ENCODE measurements around the gene SFXN1. TPM values are rescaled to one million over a fixed set of nuclear protein-coding genes. Genes with fewer than 3 reads are reported as not detected.

The SFXN1 gene
- total and polyA plus RNA-seq, 2 experiments from 2014 or later = 50.3 to 96.4 TPM

DNA sequence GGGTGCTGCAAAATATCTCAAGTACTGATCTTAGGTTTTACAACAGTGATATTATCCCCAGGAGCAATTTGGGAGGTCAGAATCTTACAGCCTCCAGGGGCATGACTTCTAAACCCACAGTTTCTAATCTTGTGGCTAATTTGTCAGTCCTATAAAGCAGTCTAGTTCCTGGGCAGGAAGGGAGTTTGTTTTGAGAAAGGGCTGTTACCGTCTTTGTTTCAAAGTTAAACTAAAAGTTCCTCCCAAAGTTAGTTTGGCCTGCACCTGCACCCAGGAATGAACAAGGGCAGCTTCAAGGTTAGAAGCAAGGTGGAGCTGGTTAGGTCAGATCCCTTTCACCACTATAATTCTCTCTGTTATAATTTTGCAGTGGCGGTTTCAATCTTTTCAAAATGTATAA, 81.7 kb downstream of the SFXN1 start:
- H3K4me1 ChIP-seq (ENCODE audit: insufficient read depth) = no peaks in the 10 kb centered on the region
- no peaks in the 10 kb centered on the region for H3K36me3 ChIP-seq (ENCODE audit: low read depth)
- no peak overlapping the region for H3K4me2 ChIP-seq (ENCODE audit: unreplicated experiment)
- no peaks in the 10 kb centered on the region for H3K27me3 ChIP-seq (replicated peaks; ENCODE audit: insufficient read depth)
- no peaks in the 10 kb centered on the region for H3K79me2 ChIP-seq (ENCODE audit: insufficient read depth)
- no peaks in the 10 kb centered on the region for H4K20me1 ChIP-seq (ENCODE audit: insufficient read depth)
- no peak overlapping the region for H3K4me3 ChIP-seq
- no peaks in the 10 kb centered on the region for H3F3A ChIP-seq (ENCODE audit: insufficient read depth)
- H3K9me2 ChIP-seq (ENCODE audit: insufficient read depth) = no peaks in the 10 kb centered on the region
- no peak overlapping the region for H2AFZ ChIP-seq
- no peak overlapping the region for H3K9ac ChIP-seq
- WGBS, 2 experiments (ENCODE audit: low coverage in 1 of 2, low lambda C conversion rate in 2 of 2, missing lambda C conversion rate in 2 of 2) = 7 to 8% methylated on average over 2 of the region's 2 CpGs
- TF ChIP-seq EZH2phosphoT487 (IDR thresholded peaks at IDR 0.05; ENCODE audit: insufficient read depth, low read depth) (no peak), EZH2 (IDR thresholded peaks at IDR 0.05; ENCODE audit: insufficient read depth, poor library complexity, severe bottlenecking) (no peak)
- no peaks in the 10 kb centered on the region for H3K9me3 ChIP-seq (ENCODE audit: low read depth)
- in situ Hi-C loops (cut with MboI) = no loop called here
- H3K27ac ChIP-seq = no peak overlapping the region
- DNase-seq = no peak

DNA sequence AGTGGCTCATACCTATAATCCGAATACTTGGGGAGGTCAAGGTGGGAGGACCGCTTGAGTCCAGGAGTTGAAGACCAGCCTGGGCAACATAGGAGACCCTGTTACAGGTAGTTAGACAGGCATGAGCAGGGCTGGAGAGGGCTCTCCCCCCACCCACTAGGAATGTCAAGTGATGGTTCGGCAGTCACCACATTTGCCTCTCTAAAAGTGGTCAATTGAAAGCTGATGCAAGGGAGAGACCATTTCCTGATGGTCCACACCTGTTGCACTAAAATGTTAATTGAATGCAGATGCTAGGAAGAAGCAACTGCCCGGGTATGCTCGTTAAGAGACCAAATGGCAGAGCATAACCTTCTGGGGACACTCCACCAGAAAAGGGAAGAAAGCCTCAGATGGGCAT, 82.7 kb downstream of the SFXN1 start:
- no peak for TF ChIP-seq EZH2 (IDR thresholded peaks at IDR 0.05; ENCODE audit: insufficient read depth, poor library complexity, severe bottlenecking)
- no peak for TF ChIP-seq EZH2phosphoT487 (IDR thresholded peaks at IDR 0.05; ENCODE audit: insufficient read depth, low read depth)

DNA sequence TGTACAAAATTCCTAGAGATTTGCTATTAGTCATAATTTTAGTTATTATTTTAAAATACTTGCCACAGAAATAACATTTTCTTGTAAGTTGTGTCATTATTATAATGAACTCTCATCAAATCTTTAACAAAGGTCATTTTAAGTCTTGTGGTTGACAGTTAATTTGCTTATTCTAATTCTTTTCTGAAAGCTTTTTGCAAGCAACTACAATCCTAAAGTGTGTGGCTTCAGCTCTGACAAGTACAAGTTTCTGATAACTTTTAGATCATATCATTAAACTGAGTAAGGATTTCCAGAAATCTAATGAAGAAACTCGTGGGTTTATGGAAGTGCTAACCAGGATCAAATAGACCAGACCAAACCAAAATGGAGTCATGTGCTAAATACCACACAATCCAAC, 86.4 kb downstream of the SFXN1 start:
- H3K27me3 ChIP-seq (replicated peaks; ENCODE audit: insufficient read depth) = no peaks in the 10 kb centered on the region
- no peak overlapping the region for H3K9ac ChIP-seq
- no peaks in the 10 kb centered on the region for H3K4me1 ChIP-seq (ENCODE audit: insufficient read depth)
- no peak overlapping the region for H3K27ac ChIP-seq
- no peaks in the 10 kb centered on the region for H4K20me1 ChIP-seq (ENCODE audit: insufficient read depth)
- in situ Hi-C loops (cut with MboI) = no loop called here
- no peaks in the 10 kb centered on the region for H3K36me3 ChIP-seq (ENCODE audit: low read depth)
- DNase-seq = no peak
- no peak overlapping the region for H2AFZ ChIP-seq
- H3K4me3 ChIP-seq = no peak overlapping the region
- no peak overlapping the region for H3K4me2 ChIP-seq (ENCODE audit: unreplicated experiment)
- no peaks in the 10 kb centered on the region for H3K9me2 ChIP-seq (ENCODE audit: insufficient read depth)
- no peaks in the 10 kb centered on the region for H3K9me3 ChIP-seq (ENCODE audit: low read depth)
- no peaks in the 10 kb centered on the region for H3K79me2 ChIP-seq (ENCODE audit: insufficient read depth)
- WGBS, 2 experiments (ENCODE audit: low coverage in 1 of 2, low lambda C conversion rate in 2 of 2, missing lambda C conversion rate in 2 of 2) = 3 to 5% methylated on average over 1 of the region's 1 CpG
- TF ChIP-seq EZH2phosphoT487 (IDR thresholded peaks at IDR 0.05; ENCODE audit: insufficient read depth, low read depth) (no peak), EZH2 (IDR thresholded peaks at IDR 0.05; ENCODE audit: insufficient read depth, poor library complexity, severe bottlenecking) (no peak)
- no peaks in the 10 kb centered on the region for H3F3A ChIP-seq (ENCODE audit: insufficient read depth)

More for the DNA sequence above, 82.7 kb downstream of the SFXN1 start:
- Histone ChIP-seq H3K4me3 (no peak overlapping the region), H3K9me2 (ENCODE audit: insufficient read depth) (no peaks in the 10 kb centered on the region), H3K4me2 (ENCODE audit: unreplicated experiment) (no peak overlapping the region), H3F3A (ENCODE audit: insufficient read depth) (no peaks in the 10 kb centered on the region), H3K27me3 (replicated peaks; ENCODE audit: insufficient read depth) (no peaks in the 10 kb centered on the region), H3K4me1 (ENCODE audit: insufficient read depth) (no peaks in the 10 kb centered on the region), H3K9me3 (ENCODE audit: low read depth) (no peaks in the 10 kb centered on the region), H2AFZ (no peak overlapping the region), H3K36me3 (ENCODE audit: low read depth) (no peaks in the 10 kb centered on the region), H3K27ac (no peak overlapping the region), H4K20me1 (ENCODE audit: insufficient read depth) (no peaks in the 10 kb centered on the region), H3K9ac (no peak overlapping the region), H3K79me2 (ENCODE audit: insufficient read depth) (no peaks in the 10 kb centered on the region)
- DNase-seq = no peak
- in situ Hi-C loops (cut with MboI) = no loop called here
- 34% methylated on average over 5 of the region's 5 CpGs for WGBS, 2 experiments (ENCODE audit: low coverage in 1 of 2, low lambda C conversion rate in 2 of 2, missing lambda C conversion rate in 2 of 2)

GRCh38 chr5:175566697-175567096, 88.3 kb downstream of the SFXN1 start:
- Histone ChIP-seq H3K4me2 (ENCODE audit: unreplicated experiment) (no peak overlapping the region), H4K20me1 (ENCODE audit: insufficient read depth) (no peaks in the 10 kb centered on the region), H3K4me1 (ENCODE audit: insufficient read depth) (no peaks in the 10 kb centered on the region), H3K9ac (no peak overlapping the region), H3K9me2 (ENCODE audit: insufficient read depth) (no peaks in the 10 kb centered on the region), H3K27me3 (replicated peaks; ENCODE audit: insufficient read depth) (no peaks in the 10 kb centered on the region), H3K36me3 (ENCODE audit: low read depth) (no peaks in the 10 kb centered on the region), H3K9me3 (ENCODE audit: low read depth) (no peaks in the 10 kb centered on the region), H3K4me3 (no peak overlapping the region), H3K79me2 (ENCODE audit: insufficient read depth) (no peaks in the 10 kb centered on the region), H2AFZ (no peak overlapping the region), H3K27ac (no peak overlapping the region), H3F3A (ENCODE audit: insufficient read depth) (no peaks in the 10 kb centered on the region)
- in situ Hi-C loops (cut with MboI) = no loop called here
- TF ChIP-seq EZH2phosphoT487 (IDR thresholded peaks at IDR 0.05; ENCODE audit: insufficient read depth, low read depth) (no peak), EZH2 (IDR thresholded peaks at IDR 0.05; ENCODE audit: insufficient read depth, poor library complexity, severe bottlenecking) (no peak)
- DNase-seq = no peak
- 32 to 45% methylated on average over 2 of the region's 2 CpGs for WGBS, 2 experiments (ENCODE audit: low coverage in 1 of 2, low lambda C conversion rate in 2 of 2, missing lambda C conversion rate in 2 of 2)

DNA sequence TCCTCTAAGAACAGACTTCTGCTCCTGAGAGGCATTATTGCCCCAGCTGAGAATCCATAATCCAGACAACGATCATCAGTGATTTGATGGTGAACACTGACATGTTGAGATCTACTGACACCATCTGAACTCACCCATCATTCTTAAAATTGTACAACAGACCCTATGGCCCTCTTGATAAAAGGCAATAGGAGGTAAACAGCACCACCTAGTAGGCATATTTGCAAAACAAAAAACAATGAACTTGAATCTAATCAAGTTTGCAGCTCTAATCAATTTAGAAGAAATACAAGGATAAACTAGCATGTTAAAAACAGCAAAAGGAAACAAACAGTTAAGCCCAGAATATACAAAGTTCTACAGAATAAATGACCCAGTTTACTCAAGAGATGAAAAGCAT, 89.6 kb downstream of the SFXN1 start:
- Histone ChIP-seq H3K9me2 (ENCODE audit: insufficient read depth) (no peaks in the 10 kb centered on the region), H3K9ac (no peak overlapping the region), H3K4me1 (ENCODE audit: insufficient read depth) (no peaks in the 10 kb centered on the region), H3K79me2 (ENCODE audit: insufficient read depth) (no peaks in the 10 kb centered on the region), H3K27ac (no peak overlapping the region), H3K36me3 (ENCODE audit: low read depth) (no peaks in the 10 kb centered on the region), H3K4me2 (ENCODE audit: unreplicated experiment) (no peak overlapping the region), H3K27me3 (replicated peaks; ENCODE audit: insufficient read depth) (no peaks in the 10 kb centered on the region), H3F3A (ENCODE audit: insufficient read depth) (no peaks in the 10 kb centered on the region), H3K9me3 (ENCODE audit: low read depth) (no peaks in the 10 kb centered on the region), H3K4me3 (no peak overlapping the region), H4K20me1 (ENCODE audit: insufficient read depth) (no peaks in the 10 kb centered on the region), H2AFZ (no peak overlapping the region)
- DNase-seq = no peak
- TF ChIP-seq EZH2phosphoT487 (IDR thresholded peaks at IDR 0.05; ENCODE audit: insufficient read depth, low read depth) (no peak), EZH2 (IDR thresholded peaks at IDR 0.05; ENCODE audit: insufficient read depth, poor library complexity, severe bottlenecking) (no peak)
- WGBS, 2 experiments (ENCODE audit: low coverage in 1 of 2, low lambda C conversion rate in 2 of 2, missing lambda C conversion rate in 2 of 2) = 3 to 13% methylated on average over 1 of the region's 1 CpG
- in situ Hi-C loops (cut with MboI) = no loop called here
